ENCODE data around the gene KCNE3.

Gene KCNE3

DNA sequence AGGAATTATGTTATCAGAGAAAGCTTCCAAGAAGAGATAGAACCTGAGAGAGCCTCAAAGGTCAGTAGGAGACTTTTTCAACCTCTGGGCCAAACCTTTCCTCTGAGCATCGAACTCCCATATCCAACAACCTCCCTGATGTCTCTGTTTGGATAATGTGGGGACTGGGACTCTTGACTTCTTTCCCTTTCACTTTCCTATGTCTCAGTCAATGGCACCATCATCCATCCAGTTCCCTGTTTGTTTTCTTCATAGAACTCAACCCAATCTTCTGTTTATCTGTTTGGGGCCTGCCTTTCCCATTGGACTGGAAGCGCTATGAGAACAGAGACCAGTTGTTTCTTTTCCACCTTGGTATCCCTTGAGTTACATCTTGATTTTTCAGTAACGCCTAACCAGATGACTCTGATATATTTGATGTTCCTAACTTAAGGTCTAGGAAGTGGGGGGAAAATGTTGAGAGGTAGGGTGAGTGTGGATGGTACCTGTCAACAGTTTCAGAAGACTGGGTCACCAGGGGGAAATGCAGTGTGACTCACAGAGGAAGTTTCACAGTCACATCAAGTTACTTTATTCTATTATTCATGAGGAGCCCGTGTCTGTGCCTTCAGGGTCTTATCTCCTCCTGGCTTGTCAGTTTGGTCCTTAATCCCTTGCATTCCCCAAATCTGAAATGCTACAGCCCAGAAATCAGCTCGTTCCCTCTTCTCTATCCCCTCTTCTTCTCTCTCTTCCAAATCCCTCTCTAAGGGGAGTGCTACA, 4.5 kb upstream of the KCNE3 start:
- no peak for DNase-seq (ENCODE audit: low spot score)

DNA sequence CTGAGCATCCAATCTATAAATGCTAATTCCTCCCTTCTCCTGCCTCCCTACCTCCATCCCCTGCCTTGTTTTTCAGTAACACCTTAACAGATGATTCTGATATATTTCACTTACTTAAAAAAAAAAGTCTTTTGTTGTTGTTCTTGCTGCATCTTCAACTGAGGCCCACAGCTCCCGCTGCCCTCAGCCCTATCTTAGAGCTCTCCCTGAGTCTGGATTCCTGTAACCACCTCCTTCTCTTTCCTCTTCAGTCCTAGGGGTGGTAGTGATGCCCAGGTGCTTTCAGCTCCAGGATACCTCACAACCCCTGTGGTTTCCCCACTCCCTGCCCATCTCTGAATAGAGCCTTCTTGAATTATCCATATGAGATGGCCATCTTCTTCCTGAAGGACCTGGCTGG, 3.7 kb upstream of the KCNE3 start:
- DNase-seq (ENCODE audit: low spot score): no peak

DNA sequence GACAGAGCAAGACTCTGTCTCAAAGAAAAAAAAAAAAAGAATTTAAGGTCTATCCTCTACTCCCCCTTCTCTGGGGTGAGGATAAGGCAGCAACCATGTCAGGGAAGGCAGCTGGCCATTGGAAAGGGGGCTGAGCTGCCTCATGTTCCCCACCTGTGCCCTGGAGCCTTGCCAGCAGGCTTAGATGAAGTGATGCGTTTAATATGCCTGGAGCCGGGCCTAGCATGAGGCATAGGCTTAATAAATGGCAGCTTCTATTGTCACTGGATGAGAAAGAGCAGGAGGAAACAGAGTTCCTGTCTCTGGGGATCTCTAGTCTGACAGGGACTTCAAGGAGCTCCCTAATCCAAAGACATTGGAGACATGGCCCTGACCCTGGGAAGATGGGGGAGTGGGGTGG, 3.2 kb upstream of the KCNE3 start:
- DNase-seq (ENCODE audit: low spot score): no peak

GRCh38 chr11:74468936-74469335, 1.6 kb upstream of the KCNE3 start:
- no peak for DNase-seq (ENCODE audit: low spot score)

- no peak for DNase-seq (ENCODE audit: low spot score)
Measured at GRCh38 chr11:74468521-74468920, 1.2 kb upstream of the KCNE3 start.

DNA sequence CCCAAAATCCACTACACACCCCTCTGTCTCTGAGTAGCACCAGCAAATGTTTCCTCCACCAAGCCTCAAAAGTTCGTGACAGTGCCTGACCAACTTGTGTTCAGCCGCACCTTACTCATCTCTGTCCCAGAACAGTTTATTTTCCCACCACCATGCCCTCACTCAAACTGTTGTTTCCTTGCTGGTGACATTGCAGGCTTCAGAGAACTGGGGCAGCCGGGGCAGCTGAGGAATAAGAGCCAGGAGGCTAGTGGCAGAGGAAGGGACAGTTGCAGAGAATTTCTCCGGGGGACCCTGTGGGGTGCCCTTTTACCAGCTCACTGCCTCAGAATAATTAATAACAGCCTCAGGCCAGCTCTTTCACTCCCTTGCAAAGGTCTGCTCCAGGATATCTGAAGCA, 709 bp upstream of the KCNE3 start:
- no peak for DNase-seq (ENCODE audit: low spot score)

DNA sequence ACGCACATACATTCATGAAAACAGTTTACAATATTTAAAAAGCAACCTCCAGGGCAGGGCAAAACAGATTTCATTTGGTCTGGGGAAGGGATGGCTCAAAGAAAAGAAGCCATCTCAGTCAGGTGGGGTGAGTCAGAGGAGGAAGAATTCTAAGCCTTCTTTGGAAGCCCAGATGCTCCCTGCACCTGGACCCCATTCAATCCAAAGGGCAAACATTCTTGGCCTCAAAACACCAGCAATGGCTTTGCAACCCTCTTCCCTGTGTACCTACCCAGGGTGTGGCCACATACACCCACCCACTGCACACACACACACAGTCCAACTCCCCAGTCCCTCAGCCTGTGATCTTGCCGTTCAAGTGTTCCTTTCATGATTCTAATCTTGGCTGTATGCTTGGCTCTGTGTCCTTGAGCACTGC, 2.0 kb downstream of the KCNE3 start:
- no peak for DNase-seq (ENCODE audit: low spot score)

DNA sequence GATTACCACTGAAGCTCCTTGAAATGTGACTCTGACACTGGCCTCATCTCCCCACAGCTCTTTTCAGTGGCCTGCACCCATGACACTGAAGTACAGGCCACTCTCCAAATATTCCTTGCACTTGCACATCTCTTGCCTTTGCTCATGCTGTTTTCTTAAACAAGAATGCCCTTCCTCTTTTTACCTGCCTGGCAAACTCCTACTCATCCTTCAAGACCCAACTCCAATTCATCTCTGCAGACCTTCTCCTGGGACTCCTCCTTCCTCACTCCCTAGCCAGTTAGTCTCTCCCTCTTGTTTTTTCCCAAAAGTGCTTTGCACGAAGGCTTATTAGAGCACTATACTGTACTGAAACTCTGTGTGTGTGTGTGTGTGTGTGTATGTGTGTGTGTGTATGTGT, 2.6 kb downstream of the KCNE3 start:
- DNase-seq (ENCODE audit: low spot score): no peak

- DNase-seq (ENCODE audit: low spot score): no peak
Measured at GRCh38 chr11:74463216-74463615, 4.1 kb downstream of the KCNE3 start.

DNA sequence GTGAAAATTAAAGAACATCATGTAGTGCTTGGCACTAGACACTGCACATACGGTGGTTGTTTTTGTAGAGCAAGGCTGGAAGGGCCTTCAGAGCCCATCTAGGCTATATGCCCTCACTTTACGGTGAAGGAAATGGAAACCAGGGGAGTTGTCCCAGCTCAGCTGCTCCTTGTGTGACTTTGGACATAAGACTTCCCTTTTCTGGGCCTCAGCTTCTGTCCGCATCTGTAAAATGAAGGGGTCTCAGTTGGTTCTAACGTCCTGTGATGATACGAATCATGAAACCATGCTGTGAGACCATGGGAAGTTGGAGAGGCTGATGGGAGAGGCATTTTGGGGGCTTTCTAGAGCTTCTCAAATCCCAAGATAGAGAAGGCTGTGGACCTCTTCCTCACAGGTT, 4.7 kb downstream of the KCNE3 start:
- DNase-seq (ENCODE audit: low spot score): no peak

GRCh38 chr11:74462009-74462408, 5.3 kb downstream of the KCNE3 start:
- no peak for DNase-seq (ENCODE audit: low spot score)

DNA sequence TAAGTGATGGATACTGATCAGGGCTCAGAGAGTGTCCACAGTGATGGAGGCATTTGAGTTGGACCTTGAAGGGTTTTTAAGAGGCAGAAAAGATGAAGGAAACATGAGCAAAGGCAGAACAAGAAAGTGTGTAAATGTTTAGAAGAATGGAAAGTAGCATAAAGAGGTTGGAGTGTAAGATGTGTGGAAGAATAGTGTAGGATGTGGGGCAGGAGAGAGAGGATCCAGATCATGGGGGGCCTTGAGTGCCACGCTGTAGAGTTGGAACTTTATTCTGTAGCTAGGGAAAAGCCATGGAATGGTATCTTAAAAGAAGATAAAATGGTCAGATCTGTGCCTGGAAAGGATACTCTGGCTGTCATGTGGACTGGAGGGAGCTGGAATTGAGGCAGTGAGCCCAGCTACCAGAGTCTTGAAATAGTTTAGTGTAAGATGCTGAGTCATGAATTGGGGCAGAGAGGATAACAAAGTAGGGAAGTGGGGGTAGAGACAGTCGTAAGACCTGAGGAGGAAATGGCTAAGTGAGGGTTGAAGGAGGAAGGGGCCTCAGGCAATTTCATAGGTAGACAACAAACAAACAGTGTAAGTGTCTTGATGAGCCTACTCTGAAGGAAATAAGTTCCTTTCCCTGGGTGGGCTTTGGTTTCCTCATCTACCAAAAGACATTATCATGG, 6.7 kb downstream of the KCNE3 start:
- no peak for DNase-seq (ENCODE audit: low spot score)

DNA sequence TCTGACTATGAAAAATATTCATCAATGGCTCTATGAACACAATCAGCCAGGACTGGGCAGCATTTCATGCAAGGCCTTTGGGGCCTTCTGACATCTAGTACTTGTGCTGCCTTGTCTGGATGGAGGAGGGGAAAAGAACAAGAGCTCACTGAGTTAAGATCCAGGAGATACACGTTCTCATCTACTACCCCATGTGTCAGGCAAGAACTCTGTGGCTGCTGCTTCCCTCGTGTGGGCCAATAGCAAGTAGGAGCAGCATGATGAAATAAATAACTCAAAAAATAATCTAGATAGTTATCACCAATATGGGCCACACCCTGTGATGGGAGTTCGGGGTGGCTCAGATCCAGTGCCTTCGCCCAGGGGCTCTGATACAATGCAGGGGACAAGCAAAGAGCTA, 7.3 kb downstream of the KCNE3 start:
- no peak for DNase-seq (ENCODE audit: low spot score)

- no peak for DNase-seq (ENCODE audit: low spot score)
Measured at GRCh38 chr11:74459584-74459983, 7.8 kb downstream of the KCNE3 start.

GRCh38 chr11:74457356-74457755, 10.0 kb downstream of the KCNE3 start:
- no peak for DNase-seq (ENCODE audit: low spot score)

GRCh38 chr11:74453373-74453975, 13.9 kb downstream of the KCNE3 start:
- peak; percentile 52 for DNase-seq (ENCODE audit: low spot score)

GRCh38 chr11:74452366-74452765, 15.0 kb downstream of the KCNE3 start:
- no peak for DNase-seq (ENCODE audit: low spot score)

GRCh38 chr11:74450318-74450717, 17.0 kb downstream of the KCNE3 start:
- DNase-seq (ENCODE audit: low spot score): no peak

DNA sequence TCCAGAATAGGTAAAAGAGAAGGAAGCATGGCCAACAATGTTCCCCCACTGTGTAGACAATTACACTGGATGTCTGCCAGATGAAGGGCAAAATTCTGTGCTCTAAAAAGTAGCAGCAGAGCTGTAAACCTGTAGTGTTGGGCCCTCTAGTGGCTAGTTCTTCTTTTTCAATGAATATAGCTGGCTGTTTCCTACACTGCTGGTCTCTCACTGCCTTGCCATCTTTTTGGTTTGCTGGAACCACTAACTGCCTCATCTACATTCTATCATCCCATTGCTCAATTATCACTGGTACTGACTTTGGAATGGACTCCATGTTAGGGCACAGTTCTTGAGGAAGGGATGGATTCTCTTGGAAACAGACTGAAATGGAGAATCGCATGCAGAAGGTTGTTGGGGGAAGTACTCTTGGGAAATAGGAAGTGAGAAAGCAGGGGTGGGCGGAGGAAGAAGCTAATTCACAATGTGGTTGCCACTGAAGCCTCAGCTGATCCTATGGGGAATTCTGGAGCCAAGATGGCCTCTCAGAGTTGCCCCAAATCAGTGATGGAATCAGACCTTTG, 17.9 kb downstream of the KCNE3 start:
- DNase-seq (ENCODE audit: low spot score): peak; percentile 93

GRCh38 chr11:74447720-74448119, 19.6 kb downstream of the KCNE3 start:
- DNase-seq (ENCODE audit: low spot score): no peak

GRCh38 chr11:74446532-74446938, 20.8 kb downstream of the KCNE3 start:
- no peak for DNase-seq (ENCODE audit: low spot score)

GRCh38 chr11:74444173-74444826, 23.0 kb downstream of the KCNE3 start:
- no peak for DNase-seq (ENCODE audit: low spot score)
